A549 (cell line): ENCODE results near the gene FAM229B. TPM values are rescaled to one million over a fixed set of nuclear protein-coding genes. Genes with fewer than 3 reads are reported as not detected.

Experiments used
- ATAC-seq, 2 experiments: fragments of 200-7000 bp in 1 of 2; fragments of >200 bp in 1 of 2; cut with Nextera tagmentation in 1 of 2; cut with Tn5 transposase in 1 of 2; 3 replicates each; pipeline versions ENCODE4 v1.8.0 to v1.9.1; 2018 to 2020; ENCODE audit warnings: mild to moderate bottlenecking in 1 of 2, moderate library complexity in 1 of 2
- CTCF ChIA-PET: fragments of 300-600 bp; sonication (Branson Sonifier 250); formaldehyde crosslinking; extraction: SDS; loops from one replicate; lab custom pipeline; 2021; ENCODE audit warnings: antibody characterized with exemption, inconsistent platforms; lab: Yijun Ruan, JAX
- POLR2A ChIA-PET: fragments of 350-600 bp; formaldehyde crosslinking; extraction: SDS; loops from one replicate; lab custom pipeline; 2021; ENCODE audit warnings: antibody characterized with exemption, inconsistent platforms; lab: Yijun Ruan, JAX
- DNase-seq, 2 experiments: peaks; one replicate each; pipeline versions ENCODE4 v3.0.0 to v3.0.0-alpha.2; 2011 to 2016; ENCODE audit warnings: low read depth in 1 of 2, low spot score in 1 of 2
- FAIRE-seq: peaks from 2 replicates; lab custom pipeline; 2011; peaks lifted over from hg19 to GRCh38; lab: Jason Lieb, UNC
- H3K27ac ChIP-seq, 2 experiments: fragments of >200 bp; sonication (Bioruptor Twin); formaldehyde crosslinking; 3 replicates each; pipeline ENCODE4 v1.5.1; 2016 to 2017
- H3K4me1 ChIP-seq: fragments of >200 bp; sonication (Bioruptor Twin); formaldehyde crosslinking; 3 replicates; pipeline ENCODE4 v1.6.1; 2016
- H3K4me2 ChIP-seq: fragments of >200 bp; sonication (Bioruptor Twin); formaldehyde crosslinking; 3 replicates; pipeline ENCODE4 v1.6.1; 2016
- H3K4me3 ChIP-seq: fragments of >200 bp; sonication (Bioruptor Twin); formaldehyde crosslinking; 3 replicates; pipeline ENCODE4 v1.5.1; 2016
- H3K9me3 ChIP-seq: fragments of >200 bp; sonication (Bioruptor Twin); formaldehyde crosslinking; 3 replicates; pipeline ENCODE4 v1.6.1; 2016
- CHD2 ChIP-seq: fragments of 150-350 bp; IDR thresholded peaks from 2 replicates; pipeline ENCODE4 v1.6.1; 2014; ENCODE audit warnings: low read length; ENCODE audit not compliant: partially characterized antibody
- EHF ChIP-seq: fragments of 250-450 bp; sonication (Bioruptor Pico); IDR thresholded peaks from 2 replicates; pipeline ENCODE4 v1.5.0; 2020; ENCODE audit warnings: mild to moderate bottlenecking
- EHMT2 ChIP-seq: fragments of 200-600 bp; sonication (generic); IDR thresholded peaks from 2 replicates; pipeline ENCODE4 v1.6.1; 2016; ENCODE audit warnings: antibody characterized with exemption, low read depth, mild to moderate bottlenecking, moderate library complexity
- EP300 ChIP-seq, 2 experiments: fragments of >200 bp; sonication (Bioruptor Twin); formaldehyde crosslinking; IDR thresholded peaks; 2 replicates in 1 of 2; 3 replicates in 1 of 2; pipeline ENCODE4 v1.6.1; 2016 to 2017
- ESRRA ChIP-seq: fragments of 150-350 bp; IDR thresholded peaks from 2 replicates; pipeline ENCODE4 v1.6.1; 2014; ENCODE audit warnings: mild to moderate bottlenecking, low read length, borderline replicate concordance
- FOSB ChIP-seq: fragments of 250-450 bp; sonication (Bioruptor Pico); IDR thresholded peaks from 2 replicates; pipeline ENCODE4 v1.5.0; 2020; ENCODE audit warnings: mild to moderate bottlenecking, moderate library complexity
- GATA3 ChIP-seq: IDR thresholded peaks from 2 replicates; pipeline ENCODE4 v1.6.1; 2012; ENCODE audit warnings: borderline replicate concordance
- HOXA7 ChIP-seq: fragments of 250-450 bp; sonication (Bioruptor Pico); IDR thresholded peaks from 2 replicates; pipeline ENCODE4 v1.5.0; 2020; ENCODE audit warnings: mild to moderate bottlenecking, moderate library complexity
- JUN ChIP-seq, 2 experiments: fragments of >200 bp; sonication (Bioruptor Twin); formaldehyde crosslinking; IDR thresholded peaks; 2 replicates in 1 of 2; 3 replicates in 1 of 2; pipeline ENCODE4 v1.6.1; 2016 to 2017
- KDM5A ChIP-seq: fragments of 200-600 bp; sonication (generic); IDR thresholded peaks from 2 replicates; pipeline ENCODE4 v1.6.1; 2016; ENCODE audit warnings: antibody characterized with exemption, mild to moderate bottlenecking
- MYC ChIP-seq: IDR thresholded peaks from 2 replicates; pipeline ENCODE4 v1.6.1; 2012; ENCODE audit warnings: mild to moderate bottlenecking, inconsistent platforms, low read length, improper control_type of control experiment, borderline replicate concordance
- PHF8 ChIP-seq: fragments of 200-600 bp; sonication (generic); IDR thresholded peaks from 2 replicates; pipeline ENCODE4 v1.6.1; 2016; ENCODE audit warnings: low read depth, mild to moderate bottlenecking, antibody characterized with exemption, moderate library complexity, borderline replicate concordance
- RAD21 ChIP-seq, 2 experiments: fragments of >200 bp in 1 of 2; sonication (Bioruptor Twin) in 1 of 2; formaldehyde crosslinking in 1 of 2; IDR thresholded peaks in 1 of 2; conservative IDR thresholded peaks in 1 of 2; 2 replicates in 1 of 2; 3 replicates in 1 of 2; pipeline ENCODE4 v1.6.1; 2012 to 2018; ENCODE audit warnings: inconsistent platforms in 1 of 2
- RFX5 ChIP-seq: fragments of 450-650 bp; IDR thresholded peaks from 2 replicates; pipeline ENCODE4 v1.7.1; 2014; ENCODE audit warnings: antibody characterized with exemption, mild to moderate bottlenecking, moderate library complexity
- RNF2 ChIP-seq: fragments of 200-600 bp; sonication (generic); IDR thresholded peaks from 2 replicates; pipeline ENCODE4 v1.6.1; 2016; ENCODE audit warnings: low read depth, mild to moderate bottlenecking, antibody characterized with exemption, moderate library complexity, borderline replicate concordance
- SMC3 ChIP-seq: fragments of >200 bp; sonication (Bioruptor Twin); formaldehyde crosslinking; IDR thresholded peaks from 3 replicates; pipeline ENCODE4 v1.6.1; 2018; ENCODE audit warnings: inconsistent platforms
- TP53 ChIP-seq: fragments of 250-450 bp; sonication (Bioruptor Pico); IDR thresholded peaks from 2 replicates; pipeline ENCODE4 v1.5.0; 2021; ENCODE audit warnings: mild to moderate bottlenecking, moderate library complexity
- ZC3H11A ChIP-seq: fragments of 450-650 bp; IDR thresholded peaks from 2 replicates; pipeline ENCODE4 v1.6.1; 2014; ENCODE audit warnings: antibody characterized with exemption, mild to moderate bottlenecking
- ZNF302 ChIP-seq: fragments of 250-450 bp; sonication (Bioruptor Pico); IDR thresholded peaks from 2 replicates; pipeline ENCODE4 v1.9.0; 2021; ENCODE audit warnings: inconsistent platforms, mild to moderate bottlenecking, moderate library complexity
- ZSCAN20 ChIP-seq: fragments of 250-450 bp; sonication (Bioruptor Pico); IDR thresholded peaks from 2 replicates; pipeline ENCODE4 v1.8.0; 2022; ENCODE audit warnings: mild to moderate bottlenecking, moderate library complexity
- WGBS: methylation state at CpG from one replicate; pipeline ENCODE4 v1.1.6; 2017; ENCODE audit errors: missing lambda C conversion rate; 5-methylcytosine and 5-hydroxymethylcytosine counted together
- polyA plus RNA-seq, 4 experiments: library from polyadenylated mRNA; depleted of rRNA in 3 of 4; stranded (reverse); fragments of >200 nt; fragmentation: RNase III in 1 of 4; extraction: RNeasy Plus Mini Kit Qiagen cat#74134 plus additional on column Dnase treatment in 1 of 4; gene quantifications; 2 replicates in 3 of 4; 3 replicates in 1 of 4; pipeline ENCODE4 v1.2.3, GENCODE V29; 2011 to 2017
- TF ChIP-seq, protein P1 (sequence below): IDR thresholded peaks from 2 replicates; pipeline ENCODE4 v1.6.1; 2012; ENCODE audit warnings: low read depth, borderline replicate concordance
- TF ChIP-seq, protein P2 (sequence below): fragments of 200-600 bp; sonication (generic); IDR thresholded peaks from 2 replicates; pipeline ENCODE4 v1.6.1; 2016; ENCODE audit warnings: antibody characterized with exemption, mild to moderate bottlenecking, moderate library complexity
- TF ChIP-seq, protein P3 (sequence below): fragments of 250-450 bp; sonication (Bioruptor Pico); IDR thresholded peaks from 2 replicates; pipeline ENCODE4 v1.5.0; 2021; ENCODE audit warnings: mild to moderate bottlenecking, moderate library complexity, borderline replicate concordance

Gene FAM229B
- polyA plus RNA-seq, 2 of the 4 experiments (the other 2 are of a cell fraction), result 9.9 to 17.3 TPM

DNA sequence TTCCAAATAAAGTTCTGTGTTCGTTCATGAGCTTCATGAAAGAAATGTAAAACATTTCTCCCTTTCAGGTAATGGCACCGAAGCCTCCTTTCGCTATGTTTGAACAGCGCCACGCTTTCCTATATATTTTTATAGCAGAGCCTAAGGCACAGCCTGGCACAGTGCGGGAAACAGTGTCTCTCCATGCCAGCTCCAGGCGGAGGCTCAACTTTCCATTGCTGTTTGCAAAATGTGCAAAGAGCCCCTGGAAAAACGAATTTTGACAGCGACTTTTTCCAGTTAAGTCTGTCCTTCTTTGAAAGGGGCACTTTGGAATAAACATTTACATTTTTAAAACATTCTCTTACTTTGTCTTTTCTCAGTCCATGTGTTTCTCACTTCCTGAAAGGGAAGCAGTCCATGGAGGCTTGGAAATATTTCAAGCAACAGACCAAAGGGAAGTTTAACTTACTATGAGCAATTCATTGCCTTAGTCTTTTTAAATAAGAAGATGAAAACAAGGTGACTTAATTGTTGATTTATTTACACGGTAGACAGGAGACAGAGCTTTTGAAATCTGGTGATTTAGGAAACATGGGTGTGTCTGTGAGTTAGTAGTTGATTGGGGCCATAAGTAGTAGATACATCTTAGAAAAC is 32.7 kb upstream of the FAM229B start:
- WGBS, result 60% methylated on average over 10 of the region's 10 CpGs
- no peak overlapping the region for H3K27ac ChIP-seq
- DNase-seq, result no peak

DNA sequence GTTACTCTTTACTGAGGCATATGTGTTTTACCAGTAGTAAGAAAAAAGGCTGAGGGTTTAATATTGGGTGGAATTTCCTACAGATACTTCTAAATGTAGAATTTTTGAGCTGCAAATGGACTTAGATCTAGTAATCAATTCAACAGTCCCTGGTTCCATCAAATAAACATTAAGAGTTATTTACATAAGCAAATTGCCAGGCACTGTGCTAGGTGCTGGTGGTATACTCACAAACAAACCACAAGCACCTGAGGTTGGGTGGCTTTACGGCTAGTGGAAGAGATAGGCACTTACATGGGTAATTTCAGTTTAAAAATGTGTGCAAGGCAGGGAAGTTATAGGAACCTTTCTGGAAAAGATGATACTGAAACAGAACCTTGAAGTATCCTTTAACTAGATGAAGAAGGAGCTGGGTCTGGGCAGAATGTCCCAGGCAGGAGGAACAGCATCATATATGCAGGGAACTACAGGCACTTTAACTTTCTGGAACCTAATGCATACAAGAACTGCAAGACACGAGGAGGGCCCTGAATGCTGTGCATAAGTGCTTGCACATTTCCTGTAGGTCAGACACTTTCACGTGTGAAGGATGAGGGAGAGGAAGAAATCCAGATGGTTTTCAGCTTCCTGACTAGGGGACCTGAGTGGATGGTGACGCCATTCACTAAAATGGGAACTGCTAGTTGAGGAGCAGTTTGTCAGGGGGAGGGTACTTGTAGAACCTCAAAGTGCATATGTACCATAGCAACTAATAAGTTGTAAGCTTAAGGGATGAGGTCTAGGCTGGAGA is 29.0 kb upstream of the FAM229B start:
- DNase-seq (no peak), ATAC-seq (no peak), FAIRE-seq (no peak)
- 45% methylated on average over 4 of the region's 4 CpGs for WGBS
- ChIA-PET POLR2A (no interaction called here), CTCF (interaction anchor here (1.2 to 2.2 kb wide), 2 partner anchors 16 to 104 kb away, joined by 4 to 9 read pairs; no protein-coding TSS in a partner anchor)
- no peaks in the 10 kb centered on the region for H3K9me3 ChIP-seq
- H3K4me2 ChIP-seq, result no peak overlapping the region
- no peaks in the 10 kb centered on the region for H3K4me1 ChIP-seq
- H3K27ac ChIP-seq, result no peak overlapping the region
- no peak overlapping the region for H3K4me3 ChIP-seq
- TF ChIP-seq EHMT2, result no peak
- no peak for TF ChIP-seq ZC3H11A
- TF ChIP-seq GATA3, result no peak
- TF ChIP-seq ESRRA, result no peak
- TF ChIP-seq ZNF302 (CRISPR knock-in tag), result no peak
- no peak for TF ChIP-seq EHF (CRISPR knock-in tag)
- TF ChIP-seq, protein P1, sequence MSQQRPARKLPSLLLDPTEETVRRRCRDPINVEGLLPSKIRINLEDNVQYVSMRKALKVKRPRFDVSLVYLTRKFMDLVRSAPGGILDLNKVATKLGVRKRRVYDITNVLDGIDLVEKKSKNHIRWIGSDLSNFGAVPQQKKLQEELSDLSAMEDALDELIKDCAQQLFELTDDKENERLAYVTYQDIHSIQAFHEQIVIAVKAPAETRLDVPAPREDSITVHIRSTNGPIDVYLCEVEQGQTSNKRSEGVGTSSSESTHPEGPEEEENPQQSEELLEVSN, result no peak
- no peak for TF ChIP-seq MYC
- TF ChIP-seq FOSB (CRISPR knock-in tag), result no peak
- TF ChIP-seq RFX5, result no peak
- no peak for TF ChIP-seq HOXA7 (CRISPR knock-in tag)
- no peak for TF ChIP-seq RAD21 (conservative IDR thresholded peaks at IDR 0.05 in 1 of 2, IDR thresholded peaks at IDR 0.05 in 1 of 2)
- TF ChIP-seq KDM5A, result no peak
- TF ChIP-seq SMC3, result no peak
- no peak for TF ChIP-seq EP300 (IDR thresholded peaks at IDR 0.05)

More for the DNA sequence above, 32.7 kb upstream of the FAM229B start:
- no peak overlapping the region for H3K4me2 ChIP-seq
- ATAC-seq (no peak), FAIRE-seq (no peak)
- POLR2A ChIA-PET, result no interaction called here
- no peaks in the 10 kb centered on the region for H3K9me3 ChIP-seq
- H3K4me1 ChIP-seq, result no peaks in the 10 kb centered on the region
- CTCF ChIA-PET, result interaction anchor here (0.7 to 2.7 kb wide), 5 partner anchors 8 to 346 kb away, joined by 3 to 6 read pairs (median 3); no protein-coding TSS in a partner anchor
- TF ChIP-seq KDM5A, result no peak
- TF ChIP-seq, protein P2, sequence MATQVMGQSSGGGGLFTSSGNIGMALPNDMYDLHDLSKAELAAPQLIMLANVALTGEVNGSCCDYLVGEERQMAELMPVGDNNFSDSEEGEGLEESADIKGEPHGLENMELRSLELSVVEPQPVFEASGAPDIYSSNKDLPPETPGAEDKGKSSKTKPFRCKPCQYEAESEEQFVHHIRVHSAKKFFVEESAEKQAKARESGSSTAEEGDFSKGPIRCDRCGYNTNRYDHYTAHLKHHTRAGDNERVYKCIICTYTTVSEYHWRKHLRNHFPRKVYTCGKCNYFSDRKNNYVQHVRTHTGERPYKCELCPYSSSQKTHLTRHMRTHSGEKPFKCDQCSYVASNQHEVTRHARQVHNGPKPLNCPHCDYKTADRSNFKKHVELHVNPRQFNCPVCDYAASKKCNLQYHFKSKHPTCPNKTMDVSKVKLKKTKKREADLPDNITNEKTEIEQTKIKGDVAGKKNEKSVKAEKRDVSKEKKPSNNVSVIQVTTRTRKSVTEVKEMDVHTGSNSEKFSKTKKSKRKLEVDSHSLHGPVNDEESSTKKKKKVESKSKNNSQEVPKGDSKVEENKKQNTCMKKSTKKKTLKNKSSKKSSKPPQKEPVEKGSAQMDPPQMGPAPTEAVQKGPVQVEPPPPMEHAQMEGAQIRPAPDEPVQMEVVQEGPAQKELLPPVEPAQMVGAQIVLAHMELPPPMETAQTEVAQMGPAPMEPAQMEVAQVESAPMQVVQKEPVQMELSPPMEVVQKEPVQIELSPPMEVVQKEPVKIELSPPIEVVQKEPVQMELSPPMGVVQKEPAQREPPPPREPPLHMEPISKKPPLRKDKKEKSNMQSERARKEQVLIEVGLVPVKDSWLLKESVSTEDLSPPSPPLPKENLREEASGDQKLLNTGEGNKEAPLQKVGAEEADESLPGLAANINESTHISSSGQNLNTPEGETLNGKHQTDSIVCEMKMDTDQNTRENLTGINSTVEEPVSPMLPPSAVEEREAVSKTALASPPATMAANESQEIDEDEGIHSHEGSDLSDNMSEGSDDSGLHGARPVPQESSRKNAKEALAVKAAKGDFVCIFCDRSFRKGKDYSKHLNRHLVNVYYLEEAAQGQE, result no peak
- H3K4me3 ChIP-seq, result no peak overlapping the region

DNA sequence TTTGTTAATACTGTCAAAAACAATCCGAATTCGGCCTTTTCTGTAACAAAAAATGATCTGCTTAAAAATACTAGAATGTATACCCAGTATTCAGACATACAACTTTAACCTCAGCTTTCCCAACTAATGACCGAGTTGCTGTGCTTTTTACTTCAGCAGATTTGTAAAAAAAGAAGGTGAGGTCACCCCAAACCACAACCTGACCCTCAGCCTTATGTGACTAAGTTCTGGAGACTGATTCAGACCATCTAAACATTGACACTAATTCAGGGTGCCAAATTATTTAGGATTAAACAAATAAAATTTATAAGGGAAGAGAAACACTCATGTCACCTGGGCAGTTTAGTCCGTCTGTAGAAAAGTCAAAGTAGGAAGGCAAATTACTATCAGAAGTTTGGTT is 25.8 kb upstream of the FAM229B start:
- ATAC-seq (no peak), FAIRE-seq (no peak), DNase-seq (no peak)
- WGBS, result 55% methylated on average over 4 of the region's 4 CpGs
- H3K27ac ChIP-seq, result no peak overlapping the region
- no peak for TF ChIP-seq ZNF302 (CRISPR knock-in tag)
- TF ChIP-seq, protein P3, sequence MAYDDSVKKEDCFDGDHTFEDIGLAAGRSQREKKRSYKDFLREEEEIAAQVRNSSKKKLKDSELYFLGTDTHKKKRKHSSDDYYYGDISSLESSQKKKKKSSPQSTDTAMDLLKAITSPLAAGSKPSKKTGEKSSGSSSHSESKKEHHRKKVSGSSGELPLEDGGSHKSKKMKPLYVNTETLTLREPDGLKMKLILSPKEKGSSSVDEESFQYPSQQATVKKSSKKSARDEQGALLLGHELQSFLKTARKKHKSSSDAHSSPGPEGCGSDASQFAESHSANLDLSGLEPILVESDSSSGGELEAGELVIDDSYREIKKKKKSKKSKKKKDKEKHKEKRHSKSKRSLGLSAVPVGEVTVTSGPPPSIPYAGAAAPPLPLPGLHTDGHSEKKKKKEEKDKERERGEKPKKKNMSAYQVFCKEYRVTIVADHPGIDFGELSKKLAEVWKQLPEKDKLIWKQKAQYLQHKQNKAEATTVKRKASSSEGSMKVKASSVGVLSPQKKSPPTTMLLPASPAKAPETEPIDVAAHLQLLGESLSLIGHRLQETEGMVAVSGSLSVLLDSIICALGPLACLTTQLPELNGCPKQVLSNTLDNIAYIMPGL (CRISPR knock-in tag), result no peak
- no peak for TF ChIP-seq ZSCAN20 (CRISPR knock-in tag)
- TF ChIP-seq PHF8, result no peak
- TF ChIP-seq EP300 (IDR thresholded peaks at IDR 0.05), result no peak
- TF ChIP-seq JUN (IDR thresholded peaks at IDR 0.05), result no peak
- TF ChIP-seq SMC3, result no peak
- TF ChIP-seq TP53 (CRISPR knock-in tag), result no peak
- TF ChIP-seq RNF2, result no peak
- TF ChIP-seq CHD2, result no peak
- no peak for TF ChIP-seq RFX5
- ChIA-PET CTCF (no interaction called here), POLR2A (no interaction called here)
- no peaks in the 10 kb centered on the region for H3K4me1 ChIP-seq
- no peaks in the 10 kb centered on the region for H3K9me3 ChIP-seq
- no peak overlapping the region for H3K4me3 ChIP-seq
- H3K4me2 ChIP-seq, result no peak overlapping the region
